Left ventricle myocardium inferior (tissue), 1 donor: ENCODE results near the gene DHRS7B. TPM values are rescaled to one million over a fixed set of nuclear protein-coding genes. Genes with fewer than 3 reads are reported as not detected.

Source experiments
- DNase-seq: peaks from one replicate; pipeline ENCODE4 v3.0.0-alpha.2; 2020
- H3K27ac ChIP-seq: fragments of 200-600 bp; replicated peaks from 2 replicates; pipeline ENCODE4 v1.8.0; 2021
- H3K27me3 ChIP-seq: fragments of 200-600 bp; 2 replicates; pipeline ENCODE4 v1.8.0; 2021; ENCODE audit warnings: low read depth
- H3K36me3 ChIP-seq: fragments of 200-600 bp; 2 replicates; pipeline ENCODE4 v1.8.0; 2021
- H3K4me1 ChIP-seq: fragments of 200-600 bp; 2 replicates; pipeline ENCODE4 v1.8.0; 2021
- H3K4me3 ChIP-seq: fragments of 200-600 bp; 2 replicates; pipeline ENCODE4 v1.8.0; 2021; ENCODE audit warnings: mild to moderate bottlenecking, moderate library complexity
- H3K9me3 ChIP-seq: fragments of 200-600 bp; replicated peaks from 2 replicates; pipeline ENCODE4 v1.8.0; 2021
- CTCF ChIP-seq: fragments of 200-600 bp; IDR thresholded peaks from 2 replicates; pipeline ENCODE4 v1.8.0; 2021; ENCODE audit warnings: antibody characterized with exemption, mild to moderate bottlenecking, borderline replicate concordance
- intact Hi-C: fragments of 100-400 bp; cut with micrococcal nuclease; formaldehyde crosslinking; loops from one replicate; pipeline ENCODE4 v1.11.0; 2022
- total RNA-seq: library from RNA; stranded (reverse); fragmentation: NEBNext Ultra II Directional; extraction: Animal tissue kit (Norgen Biotek cat#: 25700); gene quantifications from one replicate; pipeline ENCODE4 v1.2.1, GENCODE V29; 2021
- donor health status: DM: no; HTN: yes; CAD: no; lungs with severe emphysema.

The DHRS7B gene
- total RNA-seq, 1 donor from 2014 or later: 33.4 TPM

GRCh38 chr17:21129023-21129681 lies 2.4 kb downstream of the DHRS7B start:
- Histone ChIP-seq H3K9me3 (peaks cover 1% of the 10 kb centered on the region), H3K4me1 (peaks cover 54% of the 10 kb centered on the region), H3K27me3 (no peaks in the 10 kb centered on the region), H3K4me3 (no peak overlapping the region), H3K27ac (no peak overlapping the region), H3K36me3 (no peaks in the 10 kb centered on the region)
- intact Hi-C loops: loop anchor here (5.0 kb wide), 1 partner anchor 87 kb away; the partner anchor contains the start of gene USP22
- peak; percentile 70 for TF ChIP-seq CTCF
- DNase-seq: no peak

- Histone ChIP-seq H3K27me3 (no peaks in the 10 kb centered on the region), H3K27ac (peak overlapping the region; percentile 25), H3K36me3 (no peaks in the 10 kb centered on the region), H3K9me3 (peaks cover 12% of the 10 kb centered on the region), H3K4me1 (peaks cover 49% of the 10 kb centered on the region), H3K4me3 (no peak overlapping the region)
- no peak for TF ChIP-seq CTCF
- DNase-seq: no peak
- intact Hi-C loops: no loop called here
Measured at GRCh38 chr17:21131137-21131536, 4.4 kb downstream of the DHRS7B start.

- Histone ChIP-seq H3K4me1 (peaks cover 38% of the 10 kb centered on the region), H3K27me3 (no peaks in the 10 kb centered on the region), H3K9me3 (peaks cover 12% of the 10 kb centered on the region), H3K27ac (no peak overlapping the region), H3K4me3 (no peak overlapping the region), H3K36me3 (no peaks in the 10 kb centered on the region)
- no peak for DNase-seq
- TF ChIP-seq CTCF: no peak
- intact Hi-C loops: no loop called here
Measured at GRCh38 chr17:21132428-21132827, 5.7 kb downstream of the DHRS7B start.

- DNase-seq: no peak
- no peak for TF ChIP-seq CTCF
- intact Hi-C loops: no loop called here
- H3K4me1 ChIP-seq: peaks cover 22% of the 10 kb centered on the region
- H3K27me3 ChIP-seq: no peaks in the 10 kb centered on the region
- H3K4me3 ChIP-seq: no peak overlapping the region
- peaks cover 12% of the 10 kb centered on the region for H3K9me3 ChIP-seq
- H3K27ac ChIP-seq: no peak overlapping the region
- no peaks in the 10 kb centered on the region for H3K36me3 ChIP-seq
Measured at GRCh38 chr17:21134559-21134958, 7.8 kb downstream of the DHRS7B start.

- H3K27ac ChIP-seq: no peak overlapping the region
- no peak overlapping the region for H3K4me3 ChIP-seq
- H3K36me3 ChIP-seq: no peaks in the 10 kb centered on the region
- no peak for TF ChIP-seq CTCF
- peaks cover 1% of the 10 kb centered on the region for H3K4me1 ChIP-seq
- DNase-seq: no peak
- intact Hi-C loops: no loop called here
- H3K9me3 ChIP-seq: no peaks in the 10 kb centered on the region
- H3K27me3 ChIP-seq: no peaks in the 10 kb centered on the region
Measured at GRCh38 chr17:21140911-21141310, 14.1 kb downstream of the DHRS7B start.
